ENCODE data around the gene BBLN. TPM values are rescaled to one million over a fixed set of nuclear protein-coding genes. Genes with fewer than 3 reads are reported as not detected.
A peak's percentile ranks its signal among the peaks of the same experiment; 100 is the strongest.

Gene BBLN
- total RNA-seq, 1 experiment from 2014 or later, result 74.9 TPM

DNA sequence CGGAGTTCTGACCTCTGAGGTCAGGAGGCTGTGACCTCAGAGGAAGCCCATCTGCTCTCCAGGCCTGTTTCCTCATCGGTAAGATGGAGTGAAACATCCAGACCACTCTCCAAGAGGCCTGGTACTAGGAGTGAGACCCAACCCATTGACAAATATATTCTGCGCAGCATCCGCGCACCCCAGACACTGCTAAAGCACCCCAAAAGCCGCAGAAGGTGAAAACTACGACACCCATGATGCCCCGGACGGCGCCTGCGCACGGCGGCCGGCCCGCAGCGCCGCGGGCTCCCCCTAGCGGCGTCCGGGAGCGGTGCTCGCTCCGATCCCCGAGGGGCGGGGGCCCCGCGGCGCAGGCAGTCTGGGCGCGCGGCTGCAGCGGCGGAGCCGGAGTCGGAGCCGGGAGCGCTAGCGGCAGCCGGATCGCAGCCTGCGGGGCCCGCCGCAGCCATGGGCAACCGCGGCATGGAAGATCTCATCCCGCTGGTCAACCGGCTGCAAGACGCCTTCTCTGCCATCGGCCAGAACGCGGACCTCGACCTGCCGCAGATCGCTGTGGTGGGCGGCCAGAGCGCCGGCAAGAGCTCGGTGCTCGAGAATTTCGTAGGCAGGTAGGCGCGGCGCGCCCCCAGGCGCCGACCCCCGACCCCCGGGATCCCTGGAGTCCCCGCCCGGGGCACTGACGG lies 43.1 kb downstream of the BBLN start, which contains the start of gene DNM1:
TSS of gene DNM1 (plus strand) at position 356 of the 683 bp plus-strand sequence. CDS start at position 448, 92 bp downstream.
- Histone ChIP-seq H3K4ac (ENCODE audit: low read depth, low read length) (no peak within 1 kb of the TSS), H3K4me2 (ENCODE audit: insufficient read depth, insufficient read length, low read length) (peak within 1 kb of the TSS; percentile 83), H3K4me1 (ENCODE audit: insufficient read depth, low read length) (peaks cover 6% of the 10 kb centered on the region; the same call in 1 of the 2 replicates), H2BK5ac (ENCODE audit: insufficient read length, low read length) (no peak within 1 kb of the TSS), H3K79me1 (ENCODE audit: insufficient read depth, low read depth, low read length, poor library complexity, severe bottlenecking) (no peaks in the 10 kb centered on the region), H2BK12ac (ENCODE audit: insufficient read length, low read depth, low read length) (no peak within 1 kb of the TSS), H2AK5ac (ENCODE audit: insufficient read length, low read length) (no peak within 1 kb of the TSS), H2BK15ac (ENCODE audit: low read depth, low read length) (no peak within 1 kb of the TSS), H3K23me2 (ENCODE audit: insufficient read length, low read depth, low read length, poor library complexity, severe bottlenecking) (peaks cover 8% of the 10 kb centered on the region), H2BK120ac (ENCODE audit: low read depth, low read length, poor library complexity, severe bottlenecking) (no peak within 1 kb of the TSS), H2BK20ac (ENCODE audit: low read depth, low read length, poor library complexity, severe bottlenecking) (no peak within 1 kb of the TSS), H4K5ac (ENCODE audit: insufficient read length, low read depth, low read length) (no peak within 1 kb of the TSS), H4K91ac (ENCODE audit: insufficient read length, low read depth, low read length) (no peak within 1 kb of the TSS), H2AFZ (ENCODE audit: low read length) (no peak within 1 kb of the TSS), H3T11ph (ENCODE audit: low read length) (no peak within 1 kb of the TSS), H3K56ac (ENCODE audit: insufficient read length, low read depth, low read length) (no peak within 1 kb of the TSS), H3K18ac (ENCODE audit: insufficient read length, low read depth, low read length) (peak within 1 kb of the TSS; percentile 22), H4K20me1 (ENCODE audit: control insufficient read depth, insufficient read depth, insufficient read length) (no peaks in the 10 kb centered on the region), H3K14ac (ENCODE audit: insufficient read depth, low read length) (no peak within 1 kb of the TSS; the same call in none of the 2 replicates), H3K27ac (ENCODE audit: insufficient read length, low read depth, low read length) (no peak within 1 kb of the TSS), H3K9me3 (ENCODE audit: control insufficient read depth, low read depth, low read length) (no peaks in the 10 kb centered on the region), H3K79me2 (ENCODE audit: insufficient read depth, low read length) (no peaks in the 10 kb centered on the region), H3K9ac (ENCODE audit: extremely low read depth, insufficient read length, low read length) (peak within 1 kb of the TSS; percentile 35), H3K27me3 (ENCODE audit: insufficient read depth, low read length) (no peaks in the 10 kb centered on the region), H4K8ac (replicated peaks; ENCODE audit: insufficient read length, low read depth, low read length) (no peak within 1 kb of the TSS), H3K23ac (ENCODE audit: insufficient read length, low read depth, low read length) (no peak within 1 kb of the TSS)
- no CpG with 5 or more reads among the region's 72 CpGs for WGBS (ENCODE audit: extremely low coverage, insufficient read length, low lambda C conversion rate)
- Mint-ChIP-seq H3K27me3 (ENCODE audit: low read depth) (no peaks in the 10 kb centered on the region; the same call in 1 of the 2 replicates), H3K4me1 (peaks cover 23 to 28% of the 10 kb centered on the region in 2 experiments), H3K4me3 (peak within 1 kb of the TSS; percentile 80 to 90), H3K9me3 (no peaks in the 10 kb centered on the region), H3K36me3 (ENCODE audit: insufficient read depth in 1 of 3, low read depth in 3 of 3) (peaks cover 0 to 1% (median 0%) of the 10 kb centered on the region in 3 experiments; a peak in 1 of 7 replicates), H3K27ac (peak within 1 kb of the TSS; percentile 9 to 96 (median 77); a peak in 4 of 7 replicates)
- DNase-seq, result peak; percentile 68
- TF ChIP-seq, protein P1, sequence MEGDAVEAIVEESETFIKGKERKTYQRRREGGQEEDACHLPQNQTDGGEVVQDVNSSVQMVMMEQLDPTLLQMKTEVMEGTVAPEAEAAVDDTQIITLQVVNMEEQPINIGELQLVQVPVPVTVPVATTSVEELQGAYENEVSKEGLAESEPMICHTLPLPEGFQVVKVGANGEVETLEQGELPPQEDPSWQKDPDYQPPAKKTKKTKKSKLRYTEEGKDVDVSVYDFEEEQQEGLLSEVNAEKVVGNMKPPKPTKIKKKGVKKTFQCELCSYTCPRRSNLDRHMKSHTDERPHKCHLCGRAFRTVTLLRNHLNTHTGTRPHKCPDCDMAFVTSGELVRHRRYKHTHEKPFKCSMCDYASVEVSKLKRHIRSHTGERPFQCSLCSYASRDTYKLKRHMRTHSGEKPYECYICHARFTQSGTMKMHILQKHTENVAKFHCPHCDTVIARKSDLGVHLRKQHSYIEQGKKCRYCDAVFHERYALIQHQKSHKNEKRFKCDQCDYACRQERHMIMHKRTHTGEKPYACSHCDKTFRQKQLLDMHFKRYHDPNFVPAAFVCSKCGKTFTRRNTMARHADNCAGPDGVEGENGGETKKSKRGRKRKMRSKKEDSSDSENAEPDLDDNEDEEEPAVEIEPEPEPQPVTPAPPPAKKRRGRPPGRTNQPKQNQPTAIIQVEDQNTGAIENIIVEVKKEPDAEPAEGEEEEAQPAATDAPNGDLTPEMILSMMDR (conservative IDR thresholded peaks at IDR 0.05), result peak; percentile 82
